ENCODE data around the gene PLA2G10.
"Not testable (repeated sequence)": the region's sequence is repeated elsewhere in the genome, so short reads cannot be mapped to it uniquely, and the experiment has no call there.

PLA2G10 gene

GRCh38 chr16:14694129-14694528 is at the start of gene PLA2G10:
Gene PLA2G10 (minus strand): TSS chr16:14694308. CDS start chr16:14694229, 79 bp downstream.
- not testable (repeated sequence) for H3K4me3 ChIP-seq (ENCODE audit: control insufficient read depth, low read depth, low read length); DNase-seq (ENCODE audit: low read depth)

GRCh38 chr16:14742273-14743128 is 48.4 kb upstream of the PLA2G10 start, which contains the start of gene NPIPA2:
Gene NPIPA2 (plus strand): TSS chr16:14742533. CDS start chr16:14748066, 5,533 bp downstream.
- DNase-seq (ENCODE audit: low read depth); H3K4me3 ChIP-seq (ENCODE audit: control insufficient read depth, low read depth, low read length): not testable (repeated sequence)

GRCh38 chr16:14741794-14742193 is 47.7 kb upstream of the PLA2G10 start:
- not testable (repeated sequence) for H3K4me3 ChIP-seq (ENCODE audit: control insufficient read depth, low read depth, low read length); DNase-seq (ENCODE audit: low read depth)

- H3K4me3 ChIP-seq (ENCODE audit: control insufficient read depth, low read depth, low read length); DNase-seq (ENCODE audit: low read depth): not testable (repeated sequence)
Observed at GRCh38 chr16:14740832-14741385, 46.8 kb upstream of the PLA2G10 start.

GRCh38 chr16:14733233-14733632 is 39.1 kb upstream of the PLA2G10 start:
- H3K4me3 ChIP-seq (ENCODE audit: control insufficient read depth, low read depth, low read length); DNase-seq (ENCODE audit: low read depth): not testable (repeated sequence)

GRCh38 chr16:14703156-14704011 is 9.3 kb upstream of the PLA2G10 start, which contains the start of gene NPIPA3:
Gene NPIPA3 (plus strand): TSS chr16:14703411. CDS start chr16:14708944, 5,533 bp downstream.
- not testable (repeated sequence) for H3K4me3 ChIP-seq (ENCODE audit: control insufficient read depth, low read depth, low read length); DNase-seq (ENCODE audit: low read depth)

- DNase-seq (ENCODE audit: low read depth); H3K4me3 ChIP-seq (ENCODE audit: control insufficient read depth, low read depth, low read length): not testable (repeated sequence)
Observed at GRCh38 chr16:14702672-14703071, 8.6 kb upstream of the PLA2G10 start.

- DNase-seq (ENCODE audit: low read depth); H3K4me3 ChIP-seq (ENCODE audit: control insufficient read depth, low read depth, low read length): not testable (repeated sequence)
Observed at GRCh38 chr16:14701859-14702258, 7.8 kb upstream of the PLA2G10 start.

- not testable (repeated sequence) for H3K4me3 ChIP-seq (ENCODE audit: control insufficient read depth, low read depth, low read length); DNase-seq (ENCODE audit: low read depth)
Observed at GRCh38 chr16:14685870-14686793, 8.0 kb downstream of the PLA2G10 start.

- DNase-seq (ENCODE audit: low read depth): no peak
- no peak for TF ChIP-seq CTCF (conservative IDR thresholded peaks at IDR 0.05; ENCODE audit: control insufficient read depth, insufficient read depth, low read depth, low read length)
Observed at GRCh38 chr16:14682121-14682520, 12.0 kb downstream of the PLA2G10 start.

GRCh38 chr16:14681115-14681514 is 13.0 kb downstream of the PLA2G10 start:
- no peak for DNase-seq (ENCODE audit: low read depth)
- no peak overlapping the region for H3K4me3 ChIP-seq (ENCODE audit: control insufficient read depth, low read depth, low read length)
- no peak for TF ChIP-seq CTCF (conservative IDR thresholded peaks at IDR 0.05; ENCODE audit: control insufficient read depth, insufficient read depth, low read depth, low read length)

More at GRCh38 chr16:14682121-14682520, 12.0 kb downstream of the PLA2G10 start:
- no peak overlapping the region for H3K4me3 ChIP-seq (ENCODE audit: control insufficient read depth, low read depth, low read length)

GRCh38 chr16:14680396-14680795 is 13.7 kb downstream of the PLA2G10 start:
- H3K4me3 ChIP-seq (ENCODE audit: control insufficient read depth, low read depth, low read length); DNase-seq (ENCODE audit: low read depth): not testable (repeated sequence)
